ENCODE results near the gene LRRC8D.

Gene LRRC8D

DNA sequence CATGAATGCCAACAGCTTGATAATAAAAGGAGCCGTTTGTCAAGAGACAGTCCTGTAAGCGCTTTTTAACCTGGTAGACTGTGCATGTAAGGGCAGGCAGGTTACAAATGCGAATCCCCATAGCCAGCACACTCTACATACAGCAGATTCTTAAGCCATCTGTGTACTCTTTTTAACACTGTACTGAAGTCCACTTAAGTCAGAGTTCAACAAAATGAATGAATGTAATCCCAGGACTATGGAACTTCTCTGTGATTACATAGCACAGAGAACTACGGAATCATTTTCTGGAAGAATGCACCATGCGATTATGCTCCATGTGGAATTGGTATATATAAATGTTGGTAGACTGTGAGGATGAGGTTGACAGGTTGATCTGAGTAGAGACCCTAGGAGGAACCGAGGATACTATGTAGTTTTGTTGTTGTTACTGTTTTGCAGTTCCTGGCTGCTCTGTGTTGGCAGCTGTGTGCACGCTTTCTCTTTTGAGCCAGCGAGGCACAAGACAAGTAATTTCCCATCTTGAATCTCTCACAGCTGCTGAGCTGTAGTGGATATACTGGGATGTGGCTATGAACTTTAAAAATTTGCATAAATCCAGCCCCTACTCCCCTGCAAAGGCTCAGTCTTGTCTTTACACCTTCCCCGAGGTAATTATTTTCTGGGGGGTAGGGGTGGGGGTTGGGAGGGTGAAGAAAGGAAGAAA lies 21.9 kb downstream of the LRRC8D start:
- Histone ChIP-seq H3K9me3 (ENCODE audit: control insufficient read depth, low read length) (no peaks in the 10 kb centered on the region), H3K27ac (ENCODE audit: insufficient read depth, low read length, poor library complexity, severe bottlenecking) (peak overlapping the region; percentile 88), H3K27me3 (replicated peaks; ENCODE audit: control insufficient read depth, insufficient read depth, low read length, poor library complexity, severe bottlenecking) (no peaks in the 10 kb centered on the region), H3K36me3 (ENCODE audit: control insufficient read depth, insufficient read depth, low read length) (no peaks in the 10 kb centered on the region), H3K4me3 (ENCODE audit: insufficient read depth, low read depth, low read length, poor library complexity, severe bottlenecking) (peak overlapping the region; percentile 88), H3K4me1 (ENCODE audit: control insufficient read depth, insufficient read depth, low read length, poor library complexity, severe bottlenecking) (peaks cover 8% of the 10 kb centered on the region)
- DNase-seq: no peak

GRCh38 chr1:89843273-89844130 lies 22.7 kb downstream of the LRRC8D start:
- Histone ChIP-seq H3K27me3 (replicated peaks; ENCODE audit: control insufficient read depth, insufficient read depth, low read length, poor library complexity, severe bottlenecking) (no peaks in the 10 kb centered on the region), H3K4me1 (ENCODE audit: control insufficient read depth, insufficient read depth, low read length, poor library complexity, severe bottlenecking) (peaks cover 8% of the 10 kb centered on the region), H3K4me3 (ENCODE audit: insufficient read depth, low read depth, low read length, poor library complexity, severe bottlenecking) (peak overlapping the region; percentile 88), H3K9me3 (ENCODE audit: control insufficient read depth, low read length) (no peaks in the 10 kb centered on the region), H3K36me3 (ENCODE audit: control insufficient read depth, insufficient read depth, low read length) (no peaks in the 10 kb centered on the region), H3K27ac (ENCODE audit: insufficient read depth, low read length, poor library complexity, severe bottlenecking) (peak overlapping the region; percentile 88)
- peak; percentile 48 to 64 (median 63) for DNase-seq

GRCh38 chr1:89844241-89844807 lies 23.5 kb downstream of the LRRC8D start:
- Histone ChIP-seq H3K4me1 (ENCODE audit: control insufficient read depth, insufficient read depth, low read length, poor library complexity, severe bottlenecking) (peaks cover 8% of the 10 kb centered on the region), H3K27me3 (replicated peaks; ENCODE audit: control insufficient read depth, insufficient read depth, low read length, poor library complexity, severe bottlenecking) (no peaks in the 10 kb centered on the region)
- peak in 1 of 3 donors; percentile 14 for DNase-seq

DNA sequence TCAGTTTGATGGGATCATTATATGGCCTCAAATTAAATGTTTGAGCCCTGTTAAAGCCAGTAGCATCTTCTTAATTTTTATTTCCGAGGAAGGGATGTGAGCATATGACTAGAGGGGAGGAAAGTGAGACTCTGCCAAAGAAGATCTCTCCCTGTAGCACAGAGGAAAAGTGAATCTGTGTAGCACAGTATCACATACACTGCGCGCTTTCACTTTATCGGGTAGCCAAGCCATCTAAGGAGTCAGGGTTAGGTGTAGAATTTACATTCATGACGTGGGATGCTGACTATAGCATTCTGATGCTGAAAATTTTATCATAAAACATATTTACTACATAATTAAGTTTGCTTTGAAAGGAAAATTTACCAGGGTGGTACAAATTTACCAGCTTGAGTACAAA lies 24.0 kb downstream of the LRRC8D start:
- Histone ChIP-seq H3K9me3 (ENCODE audit: control insufficient read depth, low read length) (no peaks in the 10 kb centered on the region), H3K27me3 (replicated peaks; ENCODE audit: control insufficient read depth, insufficient read depth, low read length, poor library complexity, severe bottlenecking) (no peaks in the 10 kb centered on the region), H3K36me3 (ENCODE audit: control insufficient read depth, insufficient read depth, low read length) (no peaks in the 10 kb centered on the region), H3K4me1 (ENCODE audit: control insufficient read depth, insufficient read depth, low read length, poor library complexity, severe bottlenecking) (peaks cover 8% of the 10 kb centered on the region), H3K4me3 (ENCODE audit: insufficient read depth, low read depth, low read length, poor library complexity, severe bottlenecking) (peak overlapping the region; percentile 88), H3K27ac (ENCODE audit: insufficient read depth, low read length, poor library complexity, severe bottlenecking) (peak overlapping the region; percentile 88)
- DNase-seq: no peak

More at GRCh38 chr1:89844241-89844807, 23.5 kb downstream of the LRRC8D start:
- H3K4me3 ChIP-seq (ENCODE audit: insufficient read depth, low read depth, low read length, poor library complexity, severe bottlenecking): peak overlapping the region; percentile 88
- no peaks in the 10 kb centered on the region for H3K9me3 ChIP-seq (ENCODE audit: control insufficient read depth, low read length)
- H3K27ac ChIP-seq (ENCODE audit: insufficient read depth, low read length, poor library complexity, severe bottlenecking): peak overlapping the region; percentile 88
- H3K36me3 ChIP-seq (ENCODE audit: control insufficient read depth, insufficient read depth, low read length): no peaks in the 10 kb centered on the region

DNA sequence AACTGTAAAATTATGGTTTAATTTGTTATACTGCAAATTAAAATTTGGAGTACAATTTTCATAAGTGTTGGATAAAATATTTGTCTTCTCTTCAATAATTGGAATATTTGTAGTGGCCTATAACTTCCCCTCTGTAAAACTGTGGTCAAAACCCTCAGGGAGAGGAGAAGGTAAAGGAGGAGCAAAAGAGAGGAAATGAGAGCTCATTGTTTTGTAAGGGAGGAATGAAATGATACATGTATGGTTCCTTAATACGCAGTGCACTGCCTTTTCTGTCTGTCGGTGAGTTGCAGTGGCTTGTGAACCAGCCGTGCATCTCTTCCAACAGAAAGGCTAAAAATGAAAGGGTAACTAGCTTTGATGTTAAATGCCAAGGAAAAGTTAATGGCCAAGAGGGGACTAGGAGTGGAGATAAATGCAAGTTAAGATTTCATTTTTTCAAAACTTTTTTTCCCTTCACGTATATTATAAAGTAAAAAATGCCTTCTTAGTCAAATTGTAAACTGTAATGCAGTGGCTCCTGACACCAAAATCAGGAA lies 26.4 kb downstream of the LRRC8D start:
- H3K4me1 ChIP-seq (ENCODE audit: control insufficient read depth, insufficient read depth, low read length, poor library complexity, severe bottlenecking): peaks cover 8% of the 10 kb centered on the region
- DNase-seq: no peak
- no peak overlapping the region for H3K27ac ChIP-seq (ENCODE audit: insufficient read depth, low read length, poor library complexity, severe bottlenecking)
- no peaks in the 10 kb centered on the region for H3K36me3 ChIP-seq (ENCODE audit: control insufficient read depth, insufficient read depth, low read length)
- H3K9me3 ChIP-seq (ENCODE audit: control insufficient read depth, low read length): no peaks in the 10 kb centered on the region
- no peaks in the 10 kb centered on the region for H3K27me3 ChIP-seq (replicated peaks; ENCODE audit: control insufficient read depth, insufficient read depth, low read length, poor library complexity, severe bottlenecking)
- H3K4me3 ChIP-seq (ENCODE audit: insufficient read depth, low read depth, low read length, poor library complexity, severe bottlenecking): no peak overlapping the region

DNA sequence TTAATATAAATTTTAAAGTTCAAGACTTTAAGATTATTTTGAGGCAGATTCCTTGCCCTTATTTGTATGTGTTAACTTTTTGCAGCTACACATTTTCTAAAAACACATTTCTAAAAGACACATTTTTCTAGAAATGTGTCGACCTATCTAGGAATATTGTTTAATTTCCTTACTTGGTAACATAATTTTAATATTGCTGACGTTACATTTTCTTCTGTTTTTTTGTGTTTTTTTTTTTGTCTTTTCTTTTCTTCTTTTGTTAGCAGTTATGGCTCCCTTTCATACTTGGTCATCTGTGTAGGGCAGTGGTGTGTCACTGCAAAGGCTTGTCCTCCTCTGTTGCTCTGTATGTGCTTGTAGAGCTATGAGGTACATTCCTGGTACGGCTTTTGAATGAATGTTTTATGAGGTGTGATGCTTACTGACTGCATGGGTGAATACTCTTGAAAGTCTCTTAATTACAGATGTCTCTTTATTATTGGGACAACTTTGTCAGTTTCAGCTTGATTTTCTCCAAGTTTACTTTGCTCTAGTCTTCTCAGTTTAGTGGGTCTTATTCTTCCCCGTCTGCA lies 30.1 kb downstream of the LRRC8D start:
- Histone ChIP-seq H3K27ac (ENCODE audit: insufficient read depth, low read length, poor library complexity, severe bottlenecking) (no peak overlapping the region), H3K36me3 (ENCODE audit: control insufficient read depth, insufficient read depth, low read length) (peaks cover 2% of the 10 kb centered on the region), H3K9me3 (ENCODE audit: control insufficient read depth, low read length) (no peaks in the 10 kb centered on the region), H3K4me3 (ENCODE audit: insufficient read depth, low read depth, low read length, poor library complexity, severe bottlenecking) (no peak overlapping the region), H3K4me1 (ENCODE audit: control insufficient read depth, insufficient read depth, low read length, poor library complexity, severe bottlenecking) (peaks cover 12% of the 10 kb centered on the region), H3K27me3 (replicated peaks; ENCODE audit: control insufficient read depth, insufficient read depth, low read length, poor library complexity, severe bottlenecking) (no peaks in the 10 kb centered on the region)
- no peak for DNase-seq

DNA sequence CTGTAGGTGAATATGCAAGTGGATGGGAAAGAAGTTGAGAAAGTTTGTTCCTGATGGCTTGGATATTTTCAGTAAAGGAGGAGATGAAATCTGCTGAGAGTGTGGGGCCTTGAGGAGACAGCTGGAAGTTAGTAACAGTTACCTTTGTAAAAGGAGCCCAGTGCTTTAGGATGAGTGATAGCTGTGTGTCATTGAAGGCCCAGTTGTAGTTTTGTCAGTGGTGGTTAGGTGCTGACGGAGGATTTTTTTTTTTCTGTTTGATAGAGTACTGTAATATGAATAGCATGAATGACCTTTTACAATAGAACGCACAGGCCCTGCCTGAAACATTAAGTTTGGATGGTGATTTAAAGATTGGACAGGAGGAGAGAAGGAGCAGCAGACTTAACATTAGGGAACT lies 33.3 kb downstream of the LRRC8D start:
- no peaks in the 10 kb centered on the region for H3K9me3 ChIP-seq (ENCODE audit: control insufficient read depth, low read length)
- H3K36me3 ChIP-seq (ENCODE audit: control insufficient read depth, insufficient read depth, low read length): peaks cover 2% of the 10 kb centered on the region
- DNase-seq: no peak

DNA sequence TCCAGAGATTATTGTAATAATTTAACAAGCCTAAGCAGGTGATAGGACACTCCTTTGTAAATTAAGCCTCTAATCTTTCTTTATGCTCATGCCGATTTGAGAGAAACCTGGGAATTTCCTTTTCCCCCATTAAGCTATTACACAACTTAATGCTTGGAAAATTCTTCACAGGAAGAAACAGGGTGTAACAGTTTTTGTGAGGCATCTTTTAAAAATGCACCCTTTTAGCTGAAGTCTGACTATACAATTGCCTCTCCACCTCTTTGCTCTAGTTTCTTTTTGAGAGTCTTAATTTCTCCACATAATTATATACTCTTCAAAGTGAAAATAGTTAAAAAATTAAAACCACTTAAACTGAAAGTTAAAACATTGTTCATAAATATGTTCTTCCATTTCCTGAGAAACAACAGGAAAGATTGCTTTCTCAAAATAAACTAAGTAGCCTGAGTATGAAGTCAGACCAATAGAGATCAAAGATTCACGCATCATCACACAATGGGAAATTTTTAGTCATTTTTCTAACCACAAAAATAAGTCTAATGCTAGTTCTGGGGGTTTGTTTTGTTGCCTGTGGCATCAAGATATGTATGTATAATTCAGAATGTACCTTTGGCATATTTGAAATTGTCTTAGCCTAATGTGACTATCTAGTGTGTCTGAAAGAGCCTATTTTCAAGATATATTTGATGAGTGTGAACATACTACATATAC lies 34.7 kb downstream of the LRRC8D start:
- H3K4me3 ChIP-seq (ENCODE audit: insufficient read depth, low read depth, low read length, poor library complexity, severe bottlenecking): no peak overlapping the region
- H3K27ac ChIP-seq (ENCODE audit: insufficient read depth, low read length, poor library complexity, severe bottlenecking): peak overlapping the region; percentile 76
- H3K27me3 ChIP-seq (replicated peaks; ENCODE audit: control insufficient read depth, insufficient read depth, low read length, poor library complexity, severe bottlenecking): no peaks in the 10 kb centered on the region
- peaks cover 10% of the 10 kb centered on the region for H3K4me1 ChIP-seq (ENCODE audit: control insufficient read depth, insufficient read depth, low read length, poor library complexity, severe bottlenecking)
- no peaks in the 10 kb centered on the region for H3K9me3 ChIP-seq (ENCODE audit: control insufficient read depth, low read length)
- DNase-seq: no peak
- peaks cover 2% of the 10 kb centered on the region for H3K36me3 ChIP-seq (ENCODE audit: control insufficient read depth, insufficient read depth, low read length)

More for the DNA sequence above, 33.3 kb downstream of the LRRC8D start:
- H3K4me1 ChIP-seq (ENCODE audit: control insufficient read depth, insufficient read depth, low read length, poor library complexity, severe bottlenecking): peaks cover 10% of the 10 kb centered on the region
- H3K27ac ChIP-seq (ENCODE audit: insufficient read depth, low read length, poor library complexity, severe bottlenecking): no peak overlapping the region
- no peak overlapping the region for H3K4me3 ChIP-seq (ENCODE audit: insufficient read depth, low read depth, low read length, poor library complexity, severe bottlenecking)
- H3K27me3 ChIP-seq (replicated peaks; ENCODE audit: control insufficient read depth, insufficient read depth, low read length, poor library complexity, severe bottlenecking): no peaks in the 10 kb centered on the region

DNA sequence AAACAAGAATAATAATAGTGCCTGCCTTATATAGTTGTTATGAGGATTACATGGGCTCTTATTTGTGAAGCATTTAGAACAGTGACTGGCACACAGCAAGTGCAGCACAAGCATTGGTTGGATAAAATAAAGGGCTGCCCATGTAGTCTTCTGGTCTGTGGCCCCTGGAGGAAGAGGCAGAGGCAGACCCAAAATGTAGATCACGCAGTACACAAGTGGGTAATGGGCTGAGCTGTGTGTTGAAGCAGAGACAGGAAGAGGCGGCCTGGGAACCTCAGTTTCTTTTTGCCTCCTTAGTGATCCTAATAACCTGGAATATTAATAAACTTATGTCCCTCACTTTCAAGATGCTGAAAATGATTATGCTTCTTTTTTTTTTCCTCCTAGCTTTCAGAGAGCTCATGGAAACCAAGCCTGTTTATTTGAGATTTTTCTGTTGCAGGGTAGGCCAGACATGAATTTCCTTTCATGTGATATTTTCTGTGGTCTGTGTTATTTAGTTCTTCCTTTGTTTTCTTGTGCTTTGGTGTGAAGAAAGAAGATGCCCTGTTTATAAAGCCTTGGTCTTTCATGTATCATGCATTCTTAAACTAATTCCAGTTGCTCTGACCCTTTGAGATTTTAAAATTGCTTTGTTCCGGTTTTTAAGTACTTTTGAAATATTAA lies 42.5 kb downstream of the LRRC8D start:
- Histone ChIP-seq H3K4me3 (ENCODE audit: insufficient read depth, low read depth, low read length, poor library complexity, severe bottlenecking) (no peak overlapping the region), H3K9me3 (ENCODE audit: control insufficient read depth, low read length) (no peaks in the 10 kb centered on the region), H3K27me3 (replicated peaks; ENCODE audit: control insufficient read depth, insufficient read depth, low read length, poor library complexity, severe bottlenecking) (no peaks in the 10 kb centered on the region), H3K27ac (ENCODE audit: insufficient read depth, low read length, poor library complexity, severe bottlenecking) (peak overlapping the region; percentile 58), H3K36me3 (ENCODE audit: control insufficient read depth, insufficient read depth, low read length) (no peaks in the 10 kb centered on the region), H3K4me1 (ENCODE audit: control insufficient read depth, insufficient read depth, low read length, poor library complexity, severe bottlenecking) (no peaks in the 10 kb centered on the region)
- no peak for DNase-seq

Measured in effector memory CD4-positive, alpha-beta T cell (primary cell).